ENCODE measurements around the gene DCAF8. TPM values are rescaled to one million over a fixed set of nuclear protein-coding genes. Genes with fewer than 3 reads are reported as not detected.
A peak's percentile ranks its signal among the peaks of the same experiment; 100 is the strongest.

The DCAF8 gene
- total RNA-seq, 1 experiment from 2014 or later: 152 TPM

DNA sequence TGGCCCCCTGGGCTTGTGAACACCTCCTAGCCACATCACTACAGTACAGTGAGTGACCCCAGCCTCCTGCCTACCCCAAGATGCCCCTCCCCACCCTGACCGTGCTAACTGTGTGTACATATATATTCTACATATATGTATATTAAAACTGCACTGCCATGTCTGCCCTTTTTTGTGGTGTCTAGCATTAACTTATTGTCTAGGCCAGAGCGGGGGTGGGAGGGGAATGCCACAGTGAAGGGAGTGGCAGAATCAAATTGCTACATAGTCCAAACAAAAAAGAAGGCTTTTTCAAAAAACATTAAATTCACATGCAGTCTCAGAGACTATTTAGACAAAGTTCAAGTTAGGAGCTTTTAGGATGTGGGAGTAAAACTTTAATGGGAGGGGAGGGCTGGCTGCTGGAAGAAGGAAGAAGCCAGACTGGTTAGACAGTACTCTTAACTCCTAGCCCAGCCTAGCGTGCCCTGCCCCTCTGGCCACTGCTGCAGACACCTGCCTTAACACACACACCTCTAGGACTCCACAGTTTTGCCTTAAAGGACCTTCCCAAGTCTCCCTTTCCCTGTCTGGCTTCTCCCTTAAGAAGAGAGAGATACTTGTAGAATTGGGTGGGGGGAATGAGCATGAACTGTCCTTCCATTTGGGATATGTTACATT is 47.7 kb downstream of the DCAF8 start:
- DNase-seq: peak in 1 of 2 experiments; percentile 38
- Histone ChIP-seq H3K9me2 (ENCODE audit: insufficient read depth) (no peaks in the 10 kb centered on the region), H2AFZ (no peak overlapping the region), H3K4me2 (no peak overlapping the region), H3K27ac (no peak overlapping the region), H3K9me3 (ENCODE audit: insufficient read depth, low read depth) (no peaks in the 10 kb centered on the region), H3K4me1 (replicated peaks; ENCODE audit: insufficient read depth) (0 out of 2 replicates have a peak, but pooled peaks cover 4% of the 10 kb centered on the region), H4K20me1 (ENCODE audit: insufficient read depth) (peaks cover 13% of the 10 kb centered on the region), H3K4me3 (no peak overlapping the region), H3K36me3 (ENCODE audit: low read depth) (peaks cover 34% of the 10 kb centered on the region; the same call in 1 of the 2 replicates), H3F3A (ENCODE audit: insufficient read depth, low read depth) (peaks cover 51% of the 10 kb centered on the region; the same call in 1 of the 2 replicates), H3K27me3 (ENCODE audit: insufficient read depth, low read depth) (no peaks in the 10 kb centered on the region), H3K79me2 (ENCODE audit: low read depth) (peaks cover 8% of the 10 kb centered on the region; the same call in 1 of the 2 replicates)
- TF ChIP-seq, protein P1, sequence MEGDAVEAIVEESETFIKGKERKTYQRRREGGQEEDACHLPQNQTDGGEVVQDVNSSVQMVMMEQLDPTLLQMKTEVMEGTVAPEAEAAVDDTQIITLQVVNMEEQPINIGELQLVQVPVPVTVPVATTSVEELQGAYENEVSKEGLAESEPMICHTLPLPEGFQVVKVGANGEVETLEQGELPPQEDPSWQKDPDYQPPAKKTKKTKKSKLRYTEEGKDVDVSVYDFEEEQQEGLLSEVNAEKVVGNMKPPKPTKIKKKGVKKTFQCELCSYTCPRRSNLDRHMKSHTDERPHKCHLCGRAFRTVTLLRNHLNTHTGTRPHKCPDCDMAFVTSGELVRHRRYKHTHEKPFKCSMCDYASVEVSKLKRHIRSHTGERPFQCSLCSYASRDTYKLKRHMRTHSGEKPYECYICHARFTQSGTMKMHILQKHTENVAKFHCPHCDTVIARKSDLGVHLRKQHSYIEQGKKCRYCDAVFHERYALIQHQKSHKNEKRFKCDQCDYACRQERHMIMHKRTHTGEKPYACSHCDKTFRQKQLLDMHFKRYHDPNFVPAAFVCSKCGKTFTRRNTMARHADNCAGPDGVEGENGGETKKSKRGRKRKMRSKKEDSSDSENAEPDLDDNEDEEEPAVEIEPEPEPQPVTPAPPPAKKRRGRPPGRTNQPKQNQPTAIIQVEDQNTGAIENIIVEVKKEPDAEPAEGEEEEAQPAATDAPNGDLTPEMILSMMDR (conservative IDR thresholded peaks at IDR 0.05): no peak
- no peak for TF ChIP-seq EZH2 (IDR thresholded peaks at IDR 0.05; ENCODE audit: low read depth)
- POLR2A ChIA-PET (ENCODE audit: unreplicated experiment): no interaction called here
- CTCF ChIA-PET: no interaction called here
- BruUV-seq (replicated peaks): no TSS peak
- intact Hi-C loops (cut with micrococcal nuclease; ENCODE audit: unreplicated experiment): loop anchor here (5.0 kb wide), 1 partner anchor 73 kb away; the partner anchor contains the start of gene PEX19

DNA sequence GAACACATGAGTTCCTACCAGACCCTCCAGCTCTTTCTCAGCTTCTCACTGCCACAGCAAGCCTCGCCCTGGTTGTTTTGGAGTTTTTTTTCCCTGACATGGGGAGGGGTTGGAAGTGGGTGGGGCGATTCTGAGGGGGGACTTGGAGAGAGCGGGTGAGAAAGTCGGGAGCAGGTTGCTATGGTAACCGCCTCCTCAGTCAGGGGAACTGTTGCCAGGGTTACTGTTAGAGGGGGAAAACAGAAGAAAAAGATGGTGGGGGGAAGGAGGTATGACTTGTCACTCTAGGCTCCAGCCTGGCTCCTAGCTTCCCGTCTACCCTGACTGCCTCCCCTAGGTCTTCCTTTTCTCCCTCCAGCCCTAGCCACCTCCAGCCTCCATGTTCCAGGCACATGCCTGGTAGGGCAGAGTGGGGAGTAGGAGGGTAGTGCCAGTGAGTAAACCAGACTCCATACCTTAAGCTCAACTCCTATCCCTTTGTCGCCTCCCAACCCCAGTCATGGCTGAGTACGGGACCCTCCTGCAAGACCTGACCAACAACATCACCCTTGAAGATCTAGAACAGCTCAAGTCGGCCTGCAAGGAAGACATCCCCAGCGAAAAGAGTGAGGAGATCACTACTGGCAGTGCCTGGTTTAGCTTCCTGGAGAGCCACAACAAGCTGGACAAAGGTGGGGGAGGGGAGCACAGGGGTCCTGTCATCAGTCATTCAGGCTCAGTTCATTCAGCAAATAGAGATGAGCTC is 51.1 kb downstream of the DCAF8 start:
- H3K27me3 ChIP-seq (ENCODE audit: insufficient read depth, low read depth): no peaks in the 10 kb centered on the region
- H3K79me2 ChIP-seq (ENCODE audit: low read depth): peaks cover 37% of the 10 kb centered on the region
- peaks cover 37% of the 10 kb centered on the region for H3F3A ChIP-seq (ENCODE audit: insufficient read depth, low read depth)
- no peak overlapping the region for H3K27ac ChIP-seq
- no peaks in the 10 kb centered on the region for H3K9me2 ChIP-seq (ENCODE audit: insufficient read depth)
- peaks cover 19% of the 10 kb centered on the region for H4K20me1 ChIP-seq (ENCODE audit: insufficient read depth)
- H3K4me3 ChIP-seq: no peak overlapping the region
- intact Hi-C loops (cut with micrococcal nuclease; ENCODE audit: unreplicated experiment): no loop called here
- H2AFZ ChIP-seq: no peak overlapping the region
- TF ChIP-seq EZH2 (IDR thresholded peaks at IDR 0.05; ENCODE audit: low read depth): no peak
- TF ChIP-seq, protein P1 (conservative IDR thresholded peaks at IDR 0.05): no peak
- ChIA-PET POLR2A (ENCODE audit: unreplicated experiment) (interaction anchor here (0.5 to 0.7 kb wide), 2 partner anchors 144 to 700 kb away, joined by 3 to 4 read pairs; no protein-coding TSS in a partner anchor), CTCF (interaction anchor here (1.1 kb wide), 1 partner anchor 18 kb away, joined by 4 read pairs; no protein-coding TSS in a partner anchor)
- no peak overlapping the region for H3K4me2 ChIP-seq
- H3K9me3 ChIP-seq (ENCODE audit: insufficient read depth, low read depth): no peaks in the 10 kb centered on the region
- DNase-seq: no peak
- H3K4me1 ChIP-seq (replicated peaks; ENCODE audit: insufficient read depth): peaks cover 15% of the 10 kb centered on the region
- BruUV-seq (replicated peaks): no TSS peak
- H3K36me3 ChIP-seq (ENCODE audit: low read depth): peaks cover 26% of the 10 kb centered on the region; the same call in 1 of the 2 replicates

DNA sequence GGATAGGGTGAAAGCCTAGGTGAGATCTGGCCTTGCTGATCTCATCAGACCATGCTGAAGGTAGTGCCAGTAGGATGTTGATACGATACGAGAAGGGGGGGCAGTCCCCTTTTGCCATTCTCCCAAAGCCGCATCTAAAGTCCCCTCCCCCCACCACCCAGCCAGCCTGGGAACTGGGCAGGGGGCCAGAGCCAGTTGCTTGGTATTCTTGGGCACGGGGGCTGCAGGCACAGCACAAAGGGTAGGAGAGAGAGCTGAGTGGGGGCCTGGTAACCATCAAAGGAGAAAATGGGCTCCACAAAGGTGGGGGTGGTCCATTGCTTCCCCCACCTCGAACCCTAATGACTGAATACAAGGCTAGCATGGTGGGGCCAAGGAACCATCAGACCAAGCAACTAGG is 51.8 kb downstream of the DCAF8 start:
- intact Hi-C loops (cut with micrococcal nuclease; ENCODE audit: unreplicated experiment): no loop called here
- no peaks in the 10 kb centered on the region for H3K9me3 ChIP-seq (ENCODE audit: insufficient read depth, low read depth)
- peaks cover 17% of the 10 kb centered on the region for H3K4me1 ChIP-seq (replicated peaks; ENCODE audit: insufficient read depth)
- CTCF ChIA-PET: no interaction called here
- TF ChIP-seq, protein P1 (conservative IDR thresholded peaks at IDR 0.05): no peak
- no peak for TF ChIP-seq EZH2 (IDR thresholded peaks at IDR 0.05; ENCODE audit: low read depth)
- no peak overlapping the region for H3K27ac ChIP-seq
- H3K79me2 ChIP-seq (ENCODE audit: low read depth): peaks cover 43% of the 10 kb centered on the region
- H3K4me2 ChIP-seq: no peak overlapping the region
- peaks cover 38% of the 10 kb centered on the region for H3F3A ChIP-seq (ENCODE audit: insufficient read depth, low read depth)
- no peaks in the 10 kb centered on the region for H3K9me2 ChIP-seq (ENCODE audit: insufficient read depth)
- no peak overlapping the region for H3K4me3 ChIP-seq
- no peak overlapping the region for H2AFZ ChIP-seq
- POLR2A ChIA-PET (ENCODE audit: unreplicated experiment): no interaction called here
- H3K27me3 ChIP-seq (ENCODE audit: insufficient read depth, low read depth): no peaks in the 10 kb centered on the region
- no TSS peak for BruUV-seq (replicated peaks)
- peaks cover 20% of the 10 kb centered on the region; the same call in 1 of the 2 replicates for H3K36me3 ChIP-seq (ENCODE audit: low read depth)
- H4K20me1 ChIP-seq (ENCODE audit: insufficient read depth): peaks cover 19% of the 10 kb centered on the region
- no peak for DNase-seq

All from PC-9 (cell line).